ENCODE data around the gene NFKB1.

- TF ChIP-seq POLR2A (IDR thresholded peaks at IDR 0.05), result no peak
- TF ChIP-seq CTCF (IDR thresholded peaks at IDR 0.05), result no peak
Observed at GRCh38 chr4:102596532-102596931, 95.4 kb downstream of the NFKB1 start.
